NCI-H446 treated with DMSO at 0.1 percent for 48 hours (cell line): ENCODE results near the gene HLA-F.
A peak's percentile ranks its signal among the peaks of the same experiment; 100 is the strongest.

Experiments
- DNase-seq: peaks from one replicate; lab custom pipeline; 2025; lab: John Stamatoyannopoulos, UW

Gene HLA-F

GRCh38 chr6:29724937-29725869, 2.0 kb downstream of the HLA-F start:
- DNase-seq = no peak

- DNase-seq = no peak
Observed at GRCh38 chr6:29726001-29726400, 2.8 kb downstream of the HLA-F start.

- DNase-seq = no peak
Observed at GRCh38 chr6:29726571-29727194, 3.4 kb downstream of the HLA-F start.

GRCh38 chr6:29727637-29728036, 4.4 kb downstream of the HLA-F start:
- no peak for DNase-seq

- no peak for DNase-seq
Observed at GRCh38 chr6:29728173-29728874, 5.1 kb downstream of the HLA-F start.

GRCh38 chr6:29728875-29729270, 5.6 kb downstream of the HLA-F start:
- no peak for DNase-seq

GRCh38 chr6:29729774-29730328, 6.6 kb downstream of the HLA-F start:
- no peak for DNase-seq

GRCh38 chr6:29730575-29731126, 7.4 kb downstream of the HLA-F start:
- DNase-seq = no peak

GRCh38 chr6:29731281-29731680, 8.0 kb downstream of the HLA-F start:
- DNase-seq = no peak

GRCh38 chr6:29733057-29733456, 9.8 kb downstream of the HLA-F start:
- no peak for DNase-seq

GRCh38 chr6:29734046-29735018, 11.1 kb downstream of the HLA-F start:
- no peak for DNase-seq

GRCh38 chr6:29736563-29736962, 13.3 kb downstream of the HLA-F start:
- DNase-seq = no peak

GRCh38 chr6:29737707-29738630, 14.7 kb downstream of the HLA-F start:
- peak; percentile 7 for DNase-seq

- no peak for DNase-seq
Observed at GRCh38 chr6:29739136-29739881, 16.1 kb downstream of the HLA-F start.

- DNase-seq = no peak
Observed at GRCh38 chr6:29739882-29740261, 16.6 kb downstream of the HLA-F start.

GRCh38 chr6:29741592-29741991, 18.4 kb downstream of the HLA-F start:
- DNase-seq = no peak

- DNase-seq = no peak
Observed at GRCh38 chr6:29742127-29742526, 18.9 kb downstream of the HLA-F start.

- no peak for DNase-seq
Observed at GRCh38 chr6:29743025-29743424, 19.8 kb downstream of the HLA-F start.

GRCh38 chr6:29743568-29743967, 20.3 kb downstream of the HLA-F start:
- no peak for DNase-seq
